Adrenal gland (tissue), 12 donors: Measurements from ENCODE around the gene ABAT. TPM values are rescaled to one million over a fixed set of nuclear protein-coding genes. Genes with fewer than 3 reads are reported as not detected.

Experiments
- DNase-seq, 7 donors: peaks; one replicate each; pipeline ENCODE4 v3.0.0-alpha.2; 2019 to 2020
- H3K27ac ChIP-seq, 5 donors: fragments of 200-600 bp; sonication (generic) in 4 of 5; 1 replicate in 3 of 5; 2 replicates in 2 of 5; pipeline versions ENCODE4 v1.5.1 to v1.8.0; 2016 to 2020; ENCODE audit warnings: mild to moderate bottlenecking in 1 of 5
- H3K27me3 ChIP-seq: fragments of 200-600 bp; 2 replicates; pipeline ENCODE4 v1.8.0; 2021
- H3K36me3 ChIP-seq, 2 donors: fragments of 200-600 bp; replicated peaks in 1 of 2; 1 replicate in 1 of 2; 2 replicates in 1 of 2; pipeline versions ENCODE4 v1.5.1 to v1.8.0; 2018 to 2022
- H3K4me1 ChIP-seq, 2 donors: fragments of 200-600 bp; replicated peaks in 1 of 2; 1 replicate in 1 of 2; 2 replicates in 1 of 2; pipeline versions ENCODE4 v1.5.1 to v1.8.0; 2018 to 2021
- H3K4me3 ChIP-seq, 4 donors: fragments of 200-600 bp; sonication (generic) in 3 of 4; one replicate each; pipeline ENCODE4 v1.5.1; 2016 to 2018
- H3K9me3 ChIP-seq, 3 donors: fragments of 200-600 bp; sonication (generic) in 1 of 3; replicated peaks in 1 of 3; 1 replicate in 2 of 3; 2 replicates in 1 of 3; pipeline versions ENCODE4 v1.5.1 to v1.8.0; 2016 to 2021
- CTCF ChIP-seq, 6 experiments: fragments of 450-650 bp in 4 of 6; fragments of 200-600 bp in 2 of 6; sonication (generic) in 1 of 6; IDR thresholded peaks; 1 replicate in 5 of 6; 2 replicates in 1 of 6; pipeline versions ENCODE4 v1.5.1 to v1.8.0; 2016 to 2021; ENCODE audit warnings: antibody characterized with exemption in 6 of 6, mild to moderate bottlenecking in 2 of 6, moderate library complexity in 1 of 6
- POLR2A ChIP-seq, 2 donors: fragments of 450-650 bp; IDR thresholded peaks; one replicate each; pipeline ENCODE4 v1.6.1; 2017; ENCODE audit warnings: antibody characterized with exemption in 2 of 2, mild to moderate bottlenecking in 2 of 2, moderate library complexity in 1 of 2
- WGBS, 4 donors: extraction: QIAGEN DNeasy Blood & Tissue Kit in 2 of 4; methylation state at CpG; one replicate each; pipeline versions ENCODE4 v1.1.5 to v1.1.7; 2013 to 2017; 5-methylcytosine and 5-hydroxymethylcytosine counted together
- intact Hi-C, 2 donors: fragments of 100-400 bp; cut with DNase I; formaldehyde crosslinking; loops; one replicate each; pipeline versions ENCODE4 v1.14.1 to v1.15.0; 2022 to 2023
- polyA plus RNA-seq, 3 donors: library from polyadenylated mRNA; stranded (reverse); fragments of 200-250 nt in 2 of 3; fragments of 350-450 nt in 1 of 3; fragmentation: Illumina TruSeq in 1 of 3; extraction: RNeasy Lipid Tissue Mini Kit (QIAGEN cat#74804) in 1 of 3; gene quantifications; one replicate each; pipeline ENCODE4 v1.2.3, GENCODE V29; 2013 to 2014
- total RNA-seq, 9 donors: library from RNA; depleted of rRNA in 4 of 9; stranded (reverse); fragments of >200 nt in 4 of 9; fragments of 120-200 nt in 1 of 9; fragmentation: NEBNext Ultra II Directional in 1 of 9; extraction: Animal tissue kit (Norgen Biotek cat#: 25700) in 1 of 9; gene quantifications; one replicate each; pipeline versions ENCODE4 v1.1.0 to v1.2.4, GENCODE V29; 2013 to 2023
- donor health status: healthy with polysubstance abuse.
- donor health status: Bipolar disorder and iron deficiency.
- donor health status: DM: yes; HTN: yes; CAD: no.
- donor health status: DM: no; HTN: no; CAD: no.
- donor health status: DM: no; HTN: no; CAD: no.
- donor health status: DM: yes; HTN: yes; CAD: no.

The ABAT gene
- total and polyA plus RNA-seq, 12 donors = 12.1 to 89.2 (median 28.5) TPM

- intact Hi-C loops = no loop called here
- peak overlapping the region in 3 of 5 donors; percentile 43 to 76 (median 55) for H3K27ac ChIP-seq
These were observed 42.5 kb upstream of the ABAT start for GRCh38 chr16:8631818-8632465.

DNA sequence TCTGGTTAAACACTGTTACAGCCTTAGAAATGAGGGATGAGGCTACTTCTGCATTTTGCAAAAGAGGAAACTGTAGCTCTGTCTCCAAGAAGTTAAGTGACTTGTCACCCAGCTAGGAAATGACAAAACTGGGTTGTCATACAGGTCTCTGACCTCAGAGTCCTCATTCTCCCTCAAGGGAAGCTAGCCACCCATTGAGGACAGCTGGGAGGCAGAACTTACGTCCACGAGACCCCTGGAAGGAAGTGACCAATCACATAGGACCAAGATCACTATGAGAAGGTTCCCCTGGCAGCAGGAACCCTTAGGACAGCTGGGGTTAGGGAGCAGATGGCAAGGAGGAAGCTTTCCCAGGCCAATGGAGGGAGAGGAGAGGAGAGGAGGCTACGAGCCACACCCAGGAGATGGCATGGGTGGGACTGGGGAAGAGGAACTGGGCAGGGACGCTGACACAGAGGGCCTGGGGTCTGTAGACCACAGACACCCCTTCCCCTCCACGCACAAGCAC lies 41.7 kb upstream of the ABAT start:
- no peak overlapping the region for H3K4me3 ChIP-seq
- no peaks in the 10 kb centered on the region for H3K4me1 ChIP-seq
- no peaks in the 10 kb centered on the region for H3K9me3 ChIP-seq
- peak in 4 of 7 donors; percentile 24 to 63 (median 40) for DNase-seq
- 63 to 100% (median 70%) methylated on average over 3 to 5 of the region's 5 CpGs for WGBS, 4 donors
- H3K27me3 ChIP-seq = no peaks in the 10 kb centered on the region
- TF ChIP-seq POLR2A (IDR thresholded peaks at IDR 0.05) = peak in 1 of 2 donors; percentile 8
- no peak for TF ChIP-seq CTCF (IDR thresholded peaks at IDR 0.05)
- intact Hi-C loops = no loop called here
- peak overlapping the region in 4 of 5 donors; percentile 18 to 85 (median 52) for H3K27ac ChIP-seq
- peaks cover 0 to 82% of the 10 kb centered on the region in 2 donors for H3K36me3 ChIP-seq

More at GRCh38 chr16:8631818-8632465, 42.5 kb upstream of the ABAT start:
- H3K4me3 ChIP-seq = no peak overlapping the region
- no peak for DNase-seq
- H3K27me3 ChIP-seq = no peaks in the 10 kb centered on the region
- H3K36me3 ChIP-seq = peaks cover 0 to 83% of the 10 kb centered on the region in 2 donors
- TF ChIP-seq POLR2A (IDR thresholded peaks at IDR 0.05) = no peak
- H3K4me1 ChIP-seq = peaks cover 0 to 6% of the 10 kb centered on the region in 2 donors
- no peaks in the 10 kb centered on the region for H3K9me3 ChIP-seq
- 62% methylated on average over 12 to 15 of the region's 15 CpGs for WGBS, 4 donors

- peaks cover 0 to 73% of the 10 kb centered on the region in 2 donors for H3K36me3 ChIP-seq
- 83 to 87% (median 85%) methylated on average over 8 to 18 of the region's 18 CpGs for WGBS, 4 donors
- H3K4me3 ChIP-seq = no peak overlapping the region
- H3K9me3 ChIP-seq = no peaks in the 10 kb centered on the region
- peak in 1 of 7 donors; percentile 26 for DNase-seq
- TF ChIP-seq POLR2A (IDR thresholded peaks at IDR 0.05) (no peak), CTCF (IDR thresholded peaks at IDR 0.05) (peak in 4 of 6 experiments; percentile 11 to 30 (median 22))
- no peaks in the 10 kb centered on the region for H3K4me1 ChIP-seq
- H3K27me3 ChIP-seq = no peaks in the 10 kb centered on the region
- intact Hi-C loops = no loop called here
- no peak overlapping the region for H3K27ac ChIP-seq
These were observed 39.3 kb upstream of the ABAT start for GRCh38 chr16:8634991-8635736.

DNA sequence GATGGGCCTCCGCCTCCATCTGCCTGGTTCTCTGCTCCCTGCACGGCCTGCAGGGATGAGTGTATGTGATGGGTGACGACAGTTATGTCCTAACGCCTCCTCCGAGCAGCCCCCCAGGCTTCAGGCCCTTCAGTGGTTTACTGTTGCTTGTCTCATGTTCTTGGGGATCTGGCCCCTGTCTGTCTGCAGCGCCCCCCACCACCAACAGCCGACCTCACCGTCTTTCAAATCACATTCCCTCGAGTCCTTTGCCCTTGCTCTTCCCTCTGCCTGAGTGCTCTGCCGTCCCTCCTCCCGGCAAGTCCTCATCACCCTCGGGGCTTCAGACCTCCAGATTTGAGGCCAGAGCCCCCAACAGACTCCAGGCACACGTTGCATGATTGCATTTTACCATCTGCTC lies 34.7 kb upstream of the ABAT start:
- Histone ChIP-seq H3K36me3 (peaks cover 0 to 82% of the 10 kb centered on the region in 2 donors), H3K27me3 (no peaks in the 10 kb centered on the region), H3K9me3 (no peaks in the 10 kb centered on the region), H3K4me1 (no peaks in the 10 kb centered on the region), H3K4me3 (no peak overlapping the region), H3K27ac (no peak overlapping the region)
- no peak for DNase-seq
- WGBS, 4 donors = 74 to 90% (median 80%) methylated on average over 11 to 13 of the region's 13 CpGs
- intact Hi-C loops = no loop called here
- TF ChIP-seq POLR2A (IDR thresholded peaks at IDR 0.05) (no peak), CTCF (IDR thresholded peaks at IDR 0.05) (no peak)
